ENCODE data around the gene SHH.

- TF ChIP-seq, protein P1, sequence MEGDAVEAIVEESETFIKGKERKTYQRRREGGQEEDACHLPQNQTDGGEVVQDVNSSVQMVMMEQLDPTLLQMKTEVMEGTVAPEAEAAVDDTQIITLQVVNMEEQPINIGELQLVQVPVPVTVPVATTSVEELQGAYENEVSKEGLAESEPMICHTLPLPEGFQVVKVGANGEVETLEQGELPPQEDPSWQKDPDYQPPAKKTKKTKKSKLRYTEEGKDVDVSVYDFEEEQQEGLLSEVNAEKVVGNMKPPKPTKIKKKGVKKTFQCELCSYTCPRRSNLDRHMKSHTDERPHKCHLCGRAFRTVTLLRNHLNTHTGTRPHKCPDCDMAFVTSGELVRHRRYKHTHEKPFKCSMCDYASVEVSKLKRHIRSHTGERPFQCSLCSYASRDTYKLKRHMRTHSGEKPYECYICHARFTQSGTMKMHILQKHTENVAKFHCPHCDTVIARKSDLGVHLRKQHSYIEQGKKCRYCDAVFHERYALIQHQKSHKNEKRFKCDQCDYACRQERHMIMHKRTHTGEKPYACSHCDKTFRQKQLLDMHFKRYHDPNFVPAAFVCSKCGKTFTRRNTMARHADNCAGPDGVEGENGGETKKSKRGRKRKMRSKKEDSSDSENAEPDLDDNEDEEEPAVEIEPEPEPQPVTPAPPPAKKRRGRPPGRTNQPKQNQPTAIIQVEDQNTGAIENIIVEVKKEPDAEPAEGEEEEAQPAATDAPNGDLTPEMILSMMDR (IDR thresholded peaks at IDR 0.05), result no peak
- TF ChIP-seq OVOL2 (CRISPR knock-in tag; IDR thresholded peaks at IDR 0.05; ENCODE audit: borderline replicate concordance), result no peak
- no peak for TF ChIP-seq SP1 (CRISPR knock-in tag; conservative IDR thresholded peaks at IDR 0.05)
- TF ChIP-seq TCF7 (CRISPR knock-in tag; IDR thresholded peaks at IDR 0.05; ENCODE audit: low read depth), result no peak
- no peak for TF ChIP-seq ZBTB21 (CRISPR knock-in tag; IDR thresholded peaks at IDR 0.05; ENCODE audit: borderline replicate concordance)
- TF ChIP-seq ESRRA (CRISPR knock-in tag; IDR thresholded peaks at IDR 0.05; ENCODE audit: borderline replicate concordance), result no peak
- no peak for TF ChIP-seq ZNF396 (CRISPR knock-in tag; IDR thresholded peaks at IDR 0.05; ENCODE audit: borderline replicate concordance)
- TF ChIP-seq, protein P2, sequence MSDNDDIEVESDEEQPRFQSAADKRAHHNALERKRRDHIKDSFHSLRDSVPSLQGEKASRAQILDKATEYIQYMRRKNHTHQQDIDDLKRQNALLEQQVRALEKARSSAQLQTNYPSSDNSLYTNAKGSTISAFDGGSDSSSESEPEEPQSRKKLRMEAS (CRISPR knock-in tag; IDR thresholded peaks at IDR 0.05), result no peak
- no peak for TF ChIP-seq KAT7 (CRISPR knock-in tag; IDR thresholded peaks at IDR 0.05; ENCODE audit: borderline replicate concordance)
Measured at GRCh38 chr7:155762036-155762435, 50.2 kb downstream of the SHH start.

Data from WTC11 (cell line).